HepG2 (cell line): Measurements from ENCODE around the gene CNP. TPM values are rescaled to one million over a fixed set of nuclear protein-coding genes. Genes with fewer than 3 reads are reported as not detected.
A peak's percentile ranks its signal among the peaks of the same experiment; 100 is the strongest.

Source experiments
- DNMT3B ChIP-seq: conservative IDR thresholded peaks from 2 replicates; pipeline ENCODE4 v1.6.1; 2016; ENCODE audit warnings: missing biosample characterization, control low read depth
- HNF4G ChIP-seq, 2 experiments: sonication (generic) in 1 of 2; formaldehyde crosslinking in 1 of 2; IDR thresholded peaks; 2 replicates each; pipeline versions ENCODE4 v1.4.0 to v1.6.1; 2011 to 2020; ENCODE audit warnings: borderline replicate concordance in 2 of 2, low read depth in 2 of 2, mild to moderate bottlenecking in 2 of 2, low read length in 1 of 2, missing genetic modification reagents in 1 of 2, moderate library complexity in 1 of 2
- JARID2 ChIP-seq: sonication (generic); formaldehyde crosslinking; IDR thresholded peaks from 2 replicates; pipeline ENCODE4 v1.8.1; 2023; ENCODE audit warnings: missing genetic modification reagents, inconsistent platforms; ENCODE audit not compliant: insufficient replicate concordance
- MAZ ChIP-seq, 2 experiments: sonication (generic) in 1 of 2; formaldehyde crosslinking in 1 of 2; IDR thresholded peaks; 2 replicates each; pipeline versions ENCODE4 v1.5.0 to v1.6.1; 2012 to 2020; ENCODE audit warnings: low read depth in 2 of 2, mild to moderate bottlenecking in 2 of 2, borderline replicate concordance in 1 of 2, improper control_type of control experiment in 1 of 2, low read length in 1 of 2, missing genetic modification reagents in 1 of 2, moderate library complexity in 1 of 2
- MIER2 ChIP-seq: IDR thresholded peaks from 2 replicates; pipeline ENCODE4 v1.6.1; 2016; ENCODE audit warnings: missing biosample characterization, missing genetic modification reagents
- MZF1 ChIP-seq: sonication (generic); formaldehyde crosslinking; IDR thresholded peaks from 2 replicates; pipeline ENCODE4 v1.8.1; 2023; ENCODE audit warnings: mild to moderate bottlenecking, missing genetic modification reagents, borderline replicate concordance
- REXO4 ChIP-seq: sonication (generic); formaldehyde crosslinking; IDR thresholded peaks from 2 replicates; pipeline ENCODE4 v1.8.0; 2022; ENCODE audit warnings: missing genetic modification reagents, mild to moderate bottlenecking, borderline replicate concordance
- SOX6 ChIP-seq, 2 experiments: fragments of 450-650 bp in 1 of 2; sonication (generic) in 1 of 2; formaldehyde crosslinking in 1 of 2; IDR thresholded peaks; 2 replicates each; pipeline versions ENCODE4 v1.4.0 to v1.6.1; 2017 to 2020; ENCODE audit warnings: antibody characterized with exemption in 1 of 2, mild to moderate bottlenecking in 1 of 2, missing genetic modification reagents in 1 of 2
- ZNF20 ChIP-seq: sonication (generic); formaldehyde crosslinking; IDR thresholded peaks from 2 replicates; pipeline ENCODE4 v1.4.0; 2020; ENCODE audit warnings: mild to moderate bottlenecking, moderate library complexity, missing genetic modification reagents
- ZNF251 ChIP-seq: sonication (generic); formaldehyde crosslinking; IDR thresholded peaks from 2 replicates; pipeline ENCODE4 v1.9.0; 2021; ENCODE audit warnings: mild to moderate bottlenecking, missing genetic modification reagents
- ZNF530 ChIP-seq: sonication (generic); formaldehyde crosslinking; IDR thresholded peaks from 2 replicates; pipeline ENCODE4 v1.5.0; 2020; ENCODE audit warnings: low read depth, mild to moderate bottlenecking, missing genetic modification reagents
- ZNF674 ChIP-seq: sonication (generic); formaldehyde crosslinking; IDR thresholded peaks from 2 replicates; pipeline ENCODE4 v1.5.0; 2020; ENCODE audit warnings: low read depth, mild to moderate bottlenecking, missing genetic modification reagents
- ZNF883 ChIP-seq: sonication (generic); formaldehyde crosslinking; IDR thresholded peaks from 2 replicates; pipeline ENCODE4 v1.5.1; 2020; ENCODE audit warnings: mild to moderate bottlenecking, missing genetic modification reagents; ENCODE audit errors: not compliant biosample characterization
- polyA plus RNA-seq, 8 experiments: library from polyadenylated mRNA; depleted of rRNA in 3 of 8; stranded (reverse) in 7 of 8; unstranded in 1 of 8; fragments of >200 nt; fragmentation: Illumina TruSeq in 4 of 8; extraction: Trizol in 4 of 8; gene quantifications; 2 replicates each; pipeline versions ENCODE4 v1.2.1 to v1.2.3, GENCODE V29; 2011 to 2016; ENCODE audit warnings: low read depth in 4 of 8, missing spikeins in 1 of 8, mixed read lengths in 1 of 8; ENCODE audit not compliant: insufficient read depth in 1 of 8
- total RNA-seq, 5 experiments: library from RNA; depleted of rRNA; stranded (reverse); fragments of >200 nt; fragmentation: Illumina TruSeq; extraction: Trizol; gene quantifications; 2 replicates each; pipeline ENCODE4 v1.2.3, GENCODE V29; 2016; ENCODE audit warnings: low read depth in 1 of 5
- TF ChIP-seq, protein P1 (sequence below): sonication (generic); formaldehyde crosslinking; IDR thresholded peaks from 2 replicates; pipeline ENCODE4 v1.4.0; 2020; ENCODE audit warnings: missing genetic modification reagents, borderline replicate concordance
- TF ChIP-seq, protein P2 (sequence below): sonication (generic); formaldehyde crosslinking; IDR thresholded peaks from 2 replicates; pipeline ENCODE4 v1.5.1; 2020; ENCODE audit warnings: mild to moderate bottlenecking, missing genetic modification reagents, moderate library complexity
- TF ChIP-seq, protein P3 (sequence below): sonication (generic); formaldehyde crosslinking; IDR thresholded peaks from 2 replicates; pipeline ENCODE4 v1.4.0; 2020; ENCODE audit warnings: mild to moderate bottlenecking, missing genetic modification reagents
- TF ChIP-seq, protein P4 (sequence below): sonication (generic); formaldehyde crosslinking; IDR thresholded peaks from 2 replicates; pipeline ENCODE4 v1.5.1; 2020; ENCODE audit warnings: mild to moderate bottlenecking, moderate library complexity, missing genetic modification reagents

CNP gene
- total and polyA plus RNA-seq, 2 of the 13 experiments (the other 11 are each of a cell fraction or from before 2014, with no cell fraction given), result 97.2 to 161 TPM

DNA sequence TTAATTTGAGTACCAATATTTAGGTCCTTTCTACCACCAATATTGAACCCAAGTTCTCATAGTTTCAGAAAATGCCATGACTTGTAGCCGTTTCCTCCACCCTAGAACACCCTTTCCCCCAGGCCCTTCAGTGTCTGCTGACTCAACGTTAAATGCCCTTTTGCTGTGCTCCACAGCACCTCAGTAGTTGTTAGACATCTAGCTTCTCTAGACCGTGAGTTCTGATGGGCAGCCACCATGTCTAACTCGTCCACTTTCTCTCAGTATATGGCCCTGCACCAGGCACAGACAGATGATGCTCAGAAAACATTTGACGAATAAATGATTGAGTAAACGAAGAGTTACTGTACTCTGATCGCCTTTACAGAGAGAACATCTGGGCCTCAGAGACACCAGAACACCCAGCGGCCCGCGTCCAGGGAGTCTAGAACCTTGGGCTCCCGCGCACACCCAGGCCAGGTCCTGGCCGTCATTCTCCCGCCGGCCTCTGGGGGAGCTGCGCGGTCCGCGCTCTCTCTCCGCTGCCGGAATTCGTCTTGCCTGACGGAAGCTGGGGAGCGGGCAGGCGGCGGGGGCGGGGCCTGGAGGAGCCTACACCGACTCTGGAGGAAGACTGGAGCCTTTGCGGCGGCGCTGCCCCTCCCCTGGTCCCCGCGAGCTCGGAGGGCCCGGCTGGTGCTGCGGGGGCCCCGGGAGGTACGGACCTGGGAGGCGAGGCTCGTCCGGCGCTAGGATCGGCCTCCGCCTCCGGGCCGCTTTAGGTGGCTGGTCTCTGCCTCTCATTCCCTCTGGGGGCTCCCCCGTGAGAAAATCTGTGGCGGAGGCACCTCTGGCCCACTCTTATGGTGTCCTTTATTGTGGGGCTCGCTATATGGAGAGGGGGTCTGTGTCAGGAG is 53.2 kb downstream of the CNP start, which contains the start of gene NKIRAS2 (continued):
- no peak for TF ChIP-seq ZNF20 (CRISPR knock-in tag)
- TF ChIP-seq, protein P1, sequence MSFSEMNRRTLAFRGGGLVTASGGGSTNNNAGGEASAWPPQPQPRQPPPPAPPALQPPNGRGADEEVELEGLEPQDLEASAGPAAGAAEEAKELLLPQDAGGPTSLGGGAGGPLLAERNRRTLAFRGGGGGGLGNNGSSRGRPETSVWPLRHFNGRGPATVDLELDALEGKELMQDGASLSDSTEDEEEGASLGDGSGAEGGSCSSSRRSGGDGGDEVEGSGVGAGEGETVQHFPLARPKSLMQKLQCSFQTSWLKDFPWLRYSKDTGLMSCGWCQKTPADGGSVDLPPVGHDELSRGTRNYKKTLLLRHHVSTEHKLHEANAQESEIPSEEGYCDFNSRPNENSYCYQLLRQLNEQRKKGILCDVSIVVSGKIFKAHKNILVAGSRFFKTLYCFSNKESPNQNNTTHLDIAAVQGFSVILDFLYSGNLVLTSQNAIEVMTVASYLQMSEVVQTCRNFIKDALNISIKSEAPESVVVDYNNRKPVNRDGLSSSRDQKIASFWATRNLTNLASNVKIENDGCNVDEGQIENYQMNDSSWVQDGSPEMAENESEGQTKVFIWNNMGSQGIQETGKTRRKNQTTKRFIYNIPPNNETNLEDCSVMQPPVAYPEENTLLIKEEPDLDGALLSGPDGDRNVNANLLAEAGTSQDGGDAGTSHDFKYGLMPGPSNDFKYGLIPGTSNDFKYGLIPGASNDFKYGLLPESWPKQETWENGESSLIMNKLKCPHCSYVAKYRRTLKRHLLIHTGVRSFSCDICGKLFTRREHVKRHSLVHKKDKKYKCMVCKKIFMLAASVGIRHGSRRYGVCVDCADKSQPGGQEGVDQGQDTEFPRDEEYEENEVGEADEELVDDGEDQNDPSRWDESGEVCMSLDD (CRISPR knock-in tag), result no peak
- 0 out of 2 replicates have a peak, but pooled peaks have one; percentile 30 for TF ChIP-seq DNMT3B
- peak; percentile 91 for TF ChIP-seq MAZ (IDR thresholded peaks at IDR 0.05; ENCODE audit: borderline replicate concordance, low read depth, low read length)
- TF ChIP-seq MAZ (CRISPR knock-in tag; IDR thresholded peaks at IDR 0.05; ENCODE audit: low read depth), result peak; percentile 99
- TF ChIP-seq ZNF674 (CRISPR knock-in tag), result peak; percentile 69; the same call in 1 of the 2 replicates
- no peak for TF ChIP-seq ZNF883 (CRISPR knock-in tag)
- TF ChIP-seq JARID2 (CRISPR knock-in tag), result no peak
- TF ChIP-seq ZNF251 (CRISPR knock-in tag), result no peak
- TF ChIP-seq REXO4 (CRISPR knock-in tag), result no peak
- TF ChIP-seq, protein P2, sequence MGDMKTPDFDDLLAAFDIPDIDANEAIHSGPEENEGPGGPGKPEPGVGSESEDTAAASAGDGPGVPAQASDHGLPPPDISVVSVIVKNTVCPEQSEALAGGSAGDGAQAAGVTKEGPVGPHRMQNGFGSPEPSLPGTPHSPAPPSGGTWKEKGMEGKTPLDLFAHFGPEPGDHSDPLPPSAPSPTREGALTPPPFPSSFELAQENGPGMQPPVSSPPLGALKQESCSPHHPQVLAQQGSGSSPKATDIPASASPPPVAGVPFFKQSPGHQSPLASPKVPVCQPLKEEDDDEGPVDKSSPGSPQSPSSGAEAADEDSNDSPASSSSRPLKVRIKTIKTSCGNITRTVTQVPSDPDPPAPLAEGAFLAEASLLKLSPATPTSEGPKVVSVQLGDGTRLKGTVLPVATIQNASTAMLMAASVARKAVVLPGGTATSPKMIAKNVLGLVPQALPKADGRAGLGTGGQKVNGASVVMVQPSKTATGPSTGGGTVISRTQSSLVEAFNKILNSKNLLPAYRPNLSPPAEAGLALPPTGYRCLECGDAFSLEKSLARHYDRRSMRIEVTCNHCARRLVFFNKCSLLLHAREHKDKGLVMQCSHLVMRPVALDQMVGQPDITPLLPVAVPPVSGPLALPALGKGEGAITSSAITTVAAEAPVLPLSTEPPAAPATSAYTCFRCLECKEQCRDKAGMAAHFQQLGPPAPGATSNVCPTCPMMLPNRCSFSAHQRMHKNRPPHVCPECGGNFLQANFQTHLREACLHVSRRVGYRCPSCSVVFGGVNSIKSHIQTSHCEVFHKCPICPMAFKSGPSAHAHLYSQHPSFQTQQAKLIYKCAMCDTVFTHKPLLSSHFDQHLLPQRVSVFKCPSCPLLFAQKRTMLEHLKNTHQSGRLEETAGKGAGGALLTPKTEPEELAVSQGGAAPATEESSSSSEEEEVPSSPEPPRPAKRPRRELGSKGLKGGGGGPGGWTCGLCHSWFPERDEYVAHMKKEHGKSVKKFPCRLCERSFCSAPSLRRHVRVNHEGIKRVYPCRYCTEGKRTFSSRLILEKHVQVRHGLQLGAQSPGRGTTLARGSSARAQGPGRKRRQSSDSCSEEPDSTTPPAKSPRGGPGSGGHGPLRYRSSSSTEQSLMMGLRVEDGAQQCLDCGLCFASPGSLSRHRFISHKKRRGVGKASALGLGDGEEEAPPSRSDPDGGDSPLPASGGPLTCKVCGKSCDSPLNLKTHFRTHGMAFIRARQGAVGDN (CRISPR knock-in tag), result peak; percentile 90
- TF ChIP-seq MZF1 (CRISPR knock-in tag), result no peak
- no peak for TF ChIP-seq ZNF530
- TF ChIP-seq, protein P3, sequence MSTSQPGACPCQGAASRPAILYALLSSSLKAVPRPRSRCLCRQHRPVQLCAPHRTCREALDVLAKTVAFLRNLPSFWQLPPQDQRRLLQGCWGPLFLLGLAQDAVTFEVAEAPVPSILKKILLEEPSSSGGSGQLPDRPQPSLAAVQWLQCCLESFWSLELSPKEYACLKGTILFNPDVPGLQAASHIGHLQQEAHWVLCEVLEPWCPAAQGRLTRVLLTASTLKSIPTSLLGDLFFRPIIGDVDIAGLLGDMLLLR (CRISPR knock-in tag), result peak; percentile 43; the same call in 1 of the 2 replicates
- no peak for TF ChIP-seq SOX6 (IDR thresholded peaks at IDR 0.05)
- peak; percentile 74 for TF ChIP-seq SOX6 (CRISPR knock-in tag; IDR thresholded peaks at IDR 0.05)
- TF ChIP-seq, protein P4, sequence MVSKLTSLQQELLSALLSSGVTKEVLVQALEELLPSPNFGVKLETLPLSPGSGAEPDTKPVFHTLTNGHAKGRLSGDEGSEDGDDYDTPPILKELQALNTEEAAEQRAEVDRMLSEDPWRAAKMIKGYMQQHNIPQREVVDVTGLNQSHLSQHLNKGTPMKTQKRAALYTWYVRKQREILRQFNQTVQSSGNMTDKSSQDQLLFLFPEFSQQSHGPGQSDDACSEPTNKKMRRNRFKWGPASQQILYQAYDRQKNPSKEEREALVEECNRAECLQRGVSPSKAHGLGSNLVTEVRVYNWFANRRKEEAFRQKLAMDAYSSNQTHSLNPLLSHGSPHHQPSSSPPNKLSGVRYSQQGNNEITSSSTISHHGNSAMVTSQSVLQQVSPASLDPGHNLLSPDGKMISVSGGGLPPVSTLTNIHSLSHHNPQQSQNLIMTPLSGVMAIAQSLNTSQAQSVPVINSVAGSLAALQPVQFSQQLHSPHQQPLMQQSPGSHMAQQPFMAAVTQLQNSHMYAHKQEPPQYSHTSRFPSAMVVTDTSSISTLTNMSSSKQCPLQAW (CRISPR knock-in tag), result peak; percentile 98
- no peak for TF ChIP-seq MIER2 (CRISPR knock-in tag)
- TF ChIP-seq HNF4G (IDR thresholded peaks at IDR 0.05; ENCODE audit: borderline replicate concordance, low read depth, low read length), result no peak
- TF ChIP-seq HNF4G (CRISPR knock-in tag; IDR thresholded peaks at IDR 0.05; ENCODE audit: borderline replicate concordance, low read depth), result peak; percentile 68
